Thyroid gland (tissue), 4 donors: ENCODE data around the gene ZNF519.
"Not testable (repeated sequence)": the region's sequence is repeated elsewhere in the genome, so short reads cannot be mapped to it uniquely, and the experiment has no call there.

Experiments used
- POLR2A ChIP-seq, 2 donors: fragments of 450-650 bp; IDR thresholded peaks; one replicate each; pipeline ENCODE4 v1.6.1; 2017; ENCODE audit warnings: antibody characterized with exemption in 2 of 2, mild to moderate bottlenecking in 2 of 2, moderate library complexity in 1 of 2
- TF ChIP-seq, protein P1 (sequence below), 6 experiments: fragments of 200-600 bp in 3 of 6; fragments of 450-650 bp in 3 of 6; sonication (generic) in 3 of 6; IDR thresholded peaks; one replicate each; pipeline ENCODE4 v1.5.1; 2016 to 2019; ENCODE audit warnings: antibody characterized with exemption in 6 of 6, mild to moderate bottlenecking in 2 of 6, inconsistent platforms in 1 of 6, moderate library complexity in 1 of 6

DNA sequence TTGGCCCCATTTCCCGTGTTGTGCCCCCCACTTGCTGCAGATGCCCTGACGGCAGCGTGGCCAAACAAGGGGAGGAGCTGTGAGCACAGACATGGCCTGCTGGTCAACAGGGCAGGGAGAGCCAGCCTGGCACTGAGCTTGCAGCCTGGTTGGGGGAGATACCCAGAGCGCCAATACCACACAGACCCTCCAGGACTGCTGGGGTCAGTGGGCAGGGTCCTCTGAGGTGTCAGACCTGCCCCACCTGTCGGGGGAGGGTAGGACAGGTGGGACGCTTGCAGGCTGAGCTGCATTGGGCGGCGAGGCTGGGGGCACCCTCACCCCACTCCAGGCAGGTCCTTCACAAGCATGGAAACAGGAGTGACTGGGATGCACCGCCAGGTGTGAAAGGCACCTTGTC is 9.9 kb upstream of the ZNF519 start:
- TF ChIP-seq, protein P1, sequence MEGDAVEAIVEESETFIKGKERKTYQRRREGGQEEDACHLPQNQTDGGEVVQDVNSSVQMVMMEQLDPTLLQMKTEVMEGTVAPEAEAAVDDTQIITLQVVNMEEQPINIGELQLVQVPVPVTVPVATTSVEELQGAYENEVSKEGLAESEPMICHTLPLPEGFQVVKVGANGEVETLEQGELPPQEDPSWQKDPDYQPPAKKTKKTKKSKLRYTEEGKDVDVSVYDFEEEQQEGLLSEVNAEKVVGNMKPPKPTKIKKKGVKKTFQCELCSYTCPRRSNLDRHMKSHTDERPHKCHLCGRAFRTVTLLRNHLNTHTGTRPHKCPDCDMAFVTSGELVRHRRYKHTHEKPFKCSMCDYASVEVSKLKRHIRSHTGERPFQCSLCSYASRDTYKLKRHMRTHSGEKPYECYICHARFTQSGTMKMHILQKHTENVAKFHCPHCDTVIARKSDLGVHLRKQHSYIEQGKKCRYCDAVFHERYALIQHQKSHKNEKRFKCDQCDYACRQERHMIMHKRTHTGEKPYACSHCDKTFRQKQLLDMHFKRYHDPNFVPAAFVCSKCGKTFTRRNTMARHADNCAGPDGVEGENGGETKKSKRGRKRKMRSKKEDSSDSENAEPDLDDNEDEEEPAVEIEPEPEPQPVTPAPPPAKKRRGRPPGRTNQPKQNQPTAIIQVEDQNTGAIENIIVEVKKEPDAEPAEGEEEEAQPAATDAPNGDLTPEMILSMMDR (IDR thresholded peaks at IDR 0.05) = not testable (repeated sequence)
- TF ChIP-seq POLR2A (IDR thresholded peaks at IDR 0.05) = not testable (repeated sequence)
